Astrocyte (in vitro differentiated cells and primary cell): ENCODE results near the gene ATP11A. TPM values are rescaled to one million over a fixed set of nuclear protein-coding genes. Genes with fewer than 3 reads are reported as not detected.

ENCODE experiments used
- DNase-seq: peaks from one replicate; pipeline ENCODE4 v3.0.0-alpha.2; 2010; ENCODE audit warnings: low read depth
- FAIRE-seq: peaks from 2 replicates; lab custom pipeline; 2011; peaks lifted over from hg19 to GRCh38; lab: Jason Lieb, UNC
- H2AFZ ChIP-seq: 2 replicates; pipeline ENCODE4 v1.6.0; 2012; ENCODE audit warnings: low read depth, low read length, inconsistent platforms
- H3K27ac ChIP-seq: 2 replicates; pipeline ENCODE4 v1.5.1; 2011; ENCODE audit warnings: low read depth, low read length, inconsistent platforms
- H3K27me3 ChIP-seq: 2 replicates; pipeline ENCODE4 v1.6.0; 2011; ENCODE audit warnings: low read length, inconsistent platforms; ENCODE audit not compliant: insufficient read depth
- H3K36me3 ChIP-seq: 2 replicates; pipeline ENCODE4 v1.5.1; 2011; ENCODE audit warnings: low read length, inconsistent platforms; ENCODE audit not compliant: insufficient read depth
- H3K4me1 ChIP-seq: 2 replicates; pipeline ENCODE4 v1.5.1; 2011; ENCODE audit warnings: low read length, inconsistent platforms; ENCODE audit not compliant: insufficient read depth
- H3K4me2 ChIP-seq: 2 replicates; pipeline ENCODE4 v1.6.0; 2012; ENCODE audit warnings: low read length, inconsistent platforms
- H3K4me3 ChIP-seq: 2 replicates; pipeline ENCODE4 v1.5.1; 2011; ENCODE audit warnings: low read depth, mild to moderate bottlenecking, low read length, inconsistent platforms; ENCODE audit not compliant: insufficient read depth
- H3K79me2 ChIP-seq: 2 replicates; pipeline ENCODE4 v1.6.0; 2012; ENCODE audit warnings: mild to moderate bottlenecking, low read length, inconsistent platforms; ENCODE audit not compliant: insufficient read depth
- H3K9ac ChIP-seq: 2 replicates; pipeline ENCODE4 v1.6.0; 2012; ENCODE audit warnings: mild to moderate bottlenecking, low read length, inconsistent platforms
- H3K9me3 ChIP-seq: 2 replicates; pipeline ENCODE4 v1.5.1; 2012; ENCODE audit warnings: low read depth, mild to moderate bottlenecking, low read length, inconsistent platforms; ENCODE audit not compliant: insufficient read depth
- H4K20me1 ChIP-seq: 2 replicates; pipeline ENCODE4 v1.6.0; 2012; ENCODE audit warnings: low read length, inconsistent platforms; ENCODE audit not compliant: insufficient read depth
- H3K27ac Mint-ChIP-seq: one replicate; pipeline ENCODE4 v1.8.0; 2021; ENCODE audit warnings: mild to moderate bottlenecking, mixed read lengths; ENCODE audit not compliant: unreplicated experiment
- H3K27me3 Mint-ChIP-seq: one replicate; pipeline ENCODE4 v1.8.0; 2021; ENCODE audit warnings: low read depth, mixed read lengths; ENCODE audit not compliant: unreplicated experiment
- H3K36me3 Mint-ChIP-seq: one replicate; pipeline ENCODE4 v1.8.0; 2021; ENCODE audit warnings: low read depth, mixed read lengths; ENCODE audit not compliant: unreplicated experiment
- H3K4me1 Mint-ChIP-seq: one replicate; pipeline ENCODE4 v1.8.0; 2021; ENCODE audit warnings: low read depth, mixed read lengths; ENCODE audit not compliant: unreplicated experiment
- H3K4me3 Mint-ChIP-seq: one replicate; pipeline ENCODE4 v1.8.0; 2021; ENCODE audit warnings: mild to moderate bottlenecking, moderate library complexity, mixed read lengths; ENCODE audit not compliant: unreplicated experiment
- H3K9me3 Mint-ChIP-seq: one replicate; pipeline ENCODE4 v1.8.0; 2021; ENCODE audit warnings: mild to moderate bottlenecking, mixed read lengths; ENCODE audit not compliant: unreplicated experiment
- CTCF ChIP-seq: IDR thresholded peaks from 2 replicates; pipeline ENCODE4 v1.5.1; 2011; ENCODE audit warnings: low read depth, mild to moderate bottlenecking, inconsistent platforms, low read length, moderate library complexity; ENCODE audit not compliant: insufficient read depth
- EZH2 ChIP-seq: IDR thresholded peaks from 2 replicates; pipeline ENCODE4 v1.6.1; 2012; ENCODE audit warnings: mild to moderate bottlenecking, low read length, inconsistent platforms; ENCODE audit not compliant: insufficient read depth
- total RNA-seq: library from RNA; stranded (reverse); gene quantifications from 2 replicates; pipeline ENCODE4 v1.2.1, GENCODE V29; 2021

Gene ATP11A
- total RNA-seq, 1 donor from 2014 or later: 38.9 TPM

GRCh38 chr13:112814905-112815585 lies 125.2 kb downstream of the ATP11A start:
- H3K4me1 Mint-ChIP-seq: peaks cover 4% of the 10 kb centered on the region
- peaks cover 29% of the 10 kb centered on the region for H3K36me3 Mint-ChIP-seq
- Histone ChIP-seq H3K27me3 (no peaks in the 10 kb centered on the region), H3K9ac (no peak overlapping the region), H3K4me3 (no peak overlapping the region), H3K27ac (no peak overlapping the region), H2AFZ (no peak overlapping the region), H3K79me2 (no peaks in the 10 kb centered on the region), H4K20me1 (no peaks in the 10 kb centered on the region), H3K4me1 (no peaks in the 10 kb centered on the region), H3K36me3 (no peaks in the 10 kb centered on the region), H3K4me2 (no peak overlapping the region), H3K9me3 (no peaks in the 10 kb centered on the region)
- H3K27ac Mint-ChIP-seq: no peak overlapping the region
- peaks cover 8% of the 10 kb centered on the region for H3K9me3 Mint-ChIP-seq
- H3K4me3 Mint-ChIP-seq: no peak overlapping the region
- DNase-seq (peak; percentile 29), FAIRE-seq (no peak)
- no peaks in the 10 kb centered on the region for H3K27me3 Mint-ChIP-seq
- TF ChIP-seq EZH2 (no peak), CTCF (no peak)

- no peaks in the 10 kb centered on the region for H3K79me2 ChIP-seq
- Mint-ChIP-seq H3K4me3 (no peak overlapping the region), H3K27me3 (no peaks in the 10 kb centered on the region), H3K27ac (no peak overlapping the region), H3K9me3 (peaks cover 8% of the 10 kb centered on the region), H3K36me3 (peaks cover 28% of the 10 kb centered on the region), H3K4me1 (peaks cover 4% of the 10 kb centered on the region)
- FAIRE-seq (no peak), DNase-seq (no peak)
- no peaks in the 10 kb centered on the region for H3K36me3 ChIP-seq
- TF ChIP-seq EZH2 (no peak), CTCF (no peak)
- no peak overlapping the region for H3K9ac ChIP-seq
- no peak overlapping the region for H3K4me3 ChIP-seq
- no peak overlapping the region for H2AFZ ChIP-seq
- no peak overlapping the region for H3K4me2 ChIP-seq
- H3K27ac ChIP-seq: no peak overlapping the region
- no peaks in the 10 kb centered on the region for H3K4me1 ChIP-seq
- H3K9me3 ChIP-seq: no peaks in the 10 kb centered on the region
- no peaks in the 10 kb centered on the region for H3K27me3 ChIP-seq
- no peaks in the 10 kb centered on the region for H4K20me1 ChIP-seq
These were observed 126.0 kb downstream of the ATP11A start for GRCh38 chr13:112815871-112816270.

GRCh38 chr13:112818040-112818697 lies 128.3 kb downstream of the ATP11A start:
- Mint-ChIP-seq H3K4me3 (no peak overlapping the region), H3K9me3 (peaks cover 8% of the 10 kb centered on the region), H3K4me1 (peaks cover 4% of the 10 kb centered on the region), H3K36me3 (peaks cover 28% of the 10 kb centered on the region), H3K27ac (no peak overlapping the region), H3K27me3 (no peaks in the 10 kb centered on the region)
- FAIRE-seq: no peak
- TF ChIP-seq CTCF (no peak), EZH2 (no peak)
- no peak overlapping the region for H2AFZ ChIP-seq
- no peak overlapping the region for H3K9ac ChIP-seq
- H3K27me3 ChIP-seq: no peaks in the 10 kb centered on the region
- no peak overlapping the region for H3K4me3 ChIP-seq
- H3K27ac ChIP-seq: no peak overlapping the region
- H4K20me1 ChIP-seq: no peaks in the 10 kb centered on the region
- no peaks in the 10 kb centered on the region for H3K36me3 ChIP-seq
- no peak for DNase-seq
- H3K79me2 ChIP-seq: no peaks in the 10 kb centered on the region
- no peaks in the 10 kb centered on the region for H3K4me1 ChIP-seq
- no peaks in the 10 kb centered on the region for H3K9me3 ChIP-seq
- H3K4me2 ChIP-seq: no peak overlapping the region
